Embryonic facial prominence (tissue), 1 donor: ENCODE data around the gene CTPS2.
A peak's percentile ranks its signal among the peaks of the same experiment; 100 is the strongest.

ENCODE experiments used
- DNase-seq: peaks from one replicate; pipeline ENCODE4 v3.0.0-alpha.2; 2016; ENCODE audit errors: extremely low spot score

The CTPS2 gene

DNA sequence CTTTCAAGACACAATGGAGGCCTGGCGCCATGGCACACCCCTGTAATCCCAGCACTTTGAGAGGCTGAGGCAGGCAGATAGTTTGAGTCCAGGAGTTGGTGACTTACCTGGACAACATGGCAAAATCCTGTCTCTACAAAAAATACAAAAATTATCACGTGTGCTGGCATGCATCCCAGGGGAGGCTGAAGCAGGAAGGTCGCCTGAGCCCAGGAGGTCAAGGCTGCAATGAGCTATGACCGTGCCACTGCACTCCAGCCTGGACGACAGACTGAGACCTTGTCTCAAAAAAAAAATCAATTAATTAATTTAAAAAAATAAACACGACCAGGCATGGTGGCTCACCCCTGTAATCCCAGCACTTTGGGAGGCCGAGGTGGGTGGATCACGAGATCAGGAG is 2.0 kb upstream of the CTPS2 start:
- no peak for DNase-seq

DNA sequence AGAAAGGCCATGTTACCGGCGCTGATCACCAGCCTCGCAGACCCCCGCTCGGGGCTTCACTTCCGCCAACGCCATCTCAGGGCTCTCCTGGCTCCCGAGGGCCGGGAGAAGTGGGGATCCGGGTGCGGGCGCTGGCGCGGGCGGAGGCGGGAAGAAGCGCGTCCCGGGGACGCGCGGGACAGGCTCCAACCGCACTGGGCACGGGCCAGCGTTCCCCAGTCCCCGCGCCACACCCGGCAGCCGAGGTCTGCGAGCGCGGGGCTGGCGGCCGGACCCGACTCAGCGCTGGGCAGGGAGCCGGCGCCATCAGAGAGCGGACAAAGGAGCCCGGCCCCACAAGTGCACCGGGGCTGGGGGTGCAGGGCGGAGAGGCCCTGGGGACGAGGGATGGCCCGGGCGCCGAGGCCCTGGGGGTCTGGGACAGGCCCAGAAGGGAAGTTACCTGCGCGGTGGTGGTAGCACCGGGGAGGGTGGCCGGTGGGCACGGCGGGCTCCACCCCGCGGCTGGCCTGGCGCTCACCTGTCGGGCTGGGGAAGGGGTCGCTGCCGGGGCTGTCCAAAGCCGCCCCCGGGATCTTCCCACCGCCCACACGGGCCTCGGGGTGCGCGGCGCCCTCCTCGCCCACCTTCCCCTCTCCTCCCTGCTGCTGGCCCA is 449 bp downstream of the CTPS2 start:
- no peak for DNase-seq

- no peak for DNase-seq
These were observed 1.2 kb downstream of the CTPS2 start for GRCh38 chrX:16711219-16711811.

- no peak for DNase-seq
These were observed 4.5 kb downstream of the CTPS2 start for GRCh38 chrX:16708016-16708415.

DNA sequence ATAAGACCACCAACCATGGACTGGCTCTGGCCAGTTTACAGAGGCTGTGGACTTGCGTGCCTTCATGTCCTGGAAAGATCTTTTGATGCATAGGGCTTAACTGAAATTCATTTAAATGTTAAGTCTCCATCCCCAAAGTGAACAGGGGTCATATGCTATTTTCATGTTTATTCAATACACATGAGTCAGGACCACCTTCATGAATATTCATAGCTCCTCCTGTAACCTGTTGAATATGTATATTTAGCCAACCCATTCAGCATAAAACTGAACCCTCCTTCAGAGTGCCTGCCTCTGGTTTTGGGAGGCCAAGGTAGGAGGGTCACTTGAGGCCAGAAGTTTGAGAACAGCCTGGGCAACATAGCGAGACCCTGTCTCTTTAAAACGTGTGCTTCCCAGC is 7.1 kb downstream of the CTPS2 start:
- no peak for DNase-seq

- DNase-seq, result no peak
These were observed 9.5 kb downstream of the CTPS2 start for GRCh38 chrX:16702700-16703599.

DNA sequence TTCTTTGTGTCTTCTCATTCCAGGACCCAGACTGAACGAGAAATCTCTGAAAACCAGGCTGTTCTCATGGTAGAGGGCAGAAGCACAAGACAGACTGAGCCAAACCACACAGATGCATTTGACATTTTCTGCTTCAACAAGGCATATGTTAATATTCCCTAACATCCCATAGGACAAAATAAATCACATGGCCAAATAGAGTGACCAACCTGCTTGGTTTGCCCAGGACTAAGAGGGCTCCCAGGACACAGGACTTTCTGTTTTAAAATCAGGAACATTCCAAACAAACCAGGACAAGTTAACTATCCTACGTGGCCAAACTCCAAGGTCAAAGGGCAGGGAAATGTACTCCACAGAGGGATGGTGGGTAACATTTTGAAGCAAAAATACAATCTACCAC is 11.7 kb downstream of the CTPS2 start:
- no peak for DNase-seq

DNA sequence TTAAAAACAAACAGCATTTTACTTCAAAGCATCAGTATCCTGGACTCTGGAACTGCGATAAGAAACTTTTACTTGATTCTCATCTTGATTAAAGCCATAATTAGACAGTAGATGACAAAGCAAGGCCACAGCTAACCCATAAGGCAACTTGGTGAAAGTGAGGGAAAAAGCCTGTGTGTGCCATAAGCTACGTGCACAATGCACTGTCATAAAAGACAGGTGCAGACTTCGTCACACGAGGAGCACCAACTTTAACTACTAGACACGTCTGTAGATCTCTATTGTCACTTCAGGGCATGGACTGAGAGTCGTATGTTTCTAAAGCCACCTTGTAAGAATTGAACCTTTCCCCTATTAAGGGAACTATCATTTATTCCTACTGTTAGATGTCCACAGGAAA is 13.1 kb downstream of the CTPS2 start:
- DNase-seq, result no peak

- no peak for DNase-seq
These were observed 15.5 kb downstream of the CTPS2 start for GRCh38 chrX:16696956-16697355.

DNA sequence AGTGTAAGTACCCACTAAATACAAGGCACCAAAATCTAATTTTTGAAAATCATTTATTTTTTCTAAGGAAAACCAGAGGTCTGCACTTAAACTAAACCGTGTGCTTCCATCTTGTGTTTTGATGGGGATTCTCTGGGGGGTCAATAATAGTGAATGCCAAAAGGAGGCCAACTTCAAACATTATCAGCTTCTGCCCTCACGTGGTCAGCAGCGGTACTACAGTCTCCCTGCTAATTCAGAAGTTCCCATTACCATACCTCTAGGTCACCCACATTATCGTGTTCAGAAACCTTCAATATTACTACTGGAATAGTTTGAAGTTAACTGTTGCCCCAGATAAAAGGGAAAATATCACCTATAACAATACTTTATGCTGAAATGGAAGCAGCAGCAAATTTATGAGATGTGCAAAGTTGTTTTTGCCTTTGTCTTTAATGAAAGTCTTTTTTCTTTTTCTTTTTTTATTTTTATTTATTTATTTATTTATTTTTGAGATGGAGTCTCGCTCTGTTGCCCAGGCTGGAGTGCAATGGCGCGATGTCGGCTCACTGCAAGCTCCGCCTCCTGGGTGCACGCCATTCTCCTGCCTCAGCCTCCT is 17.3 kb downstream of the CTPS2 start:
- DNase-seq, result peak; percentile 16

- no peak for DNase-seq
These were observed 25.0 kb downstream of the CTPS2 start for GRCh38 chrX:16687514-16687913.

DNA sequence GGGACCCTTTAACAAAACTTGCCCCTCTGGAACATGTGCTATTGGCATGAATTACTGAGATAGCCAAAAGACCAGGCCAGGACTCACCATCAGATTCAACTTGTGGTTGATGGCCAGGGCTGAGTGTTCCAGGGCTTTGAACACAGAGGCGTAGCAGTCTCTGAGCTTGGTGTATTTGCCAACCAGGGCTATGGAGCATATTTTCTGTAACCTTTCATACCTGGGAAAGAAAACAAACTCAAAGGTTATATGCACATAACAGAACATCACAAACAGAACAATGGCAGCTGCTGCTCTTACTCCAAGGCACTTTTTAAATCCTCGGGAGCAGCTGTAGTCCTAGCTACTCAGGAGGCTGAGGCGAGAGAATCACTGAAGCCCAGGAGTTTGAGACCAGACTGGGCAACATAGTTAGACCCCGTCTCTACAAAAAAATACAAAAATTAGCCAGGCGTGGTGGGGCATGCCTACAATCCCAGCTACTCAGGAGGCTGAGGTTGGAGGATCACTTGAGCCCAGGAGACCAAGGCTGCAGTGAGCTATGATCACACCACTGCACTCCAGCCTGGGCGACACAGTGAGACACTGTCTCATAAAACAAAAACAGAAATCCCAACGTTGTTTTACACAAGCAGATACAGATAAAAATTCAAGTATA is 29.3 kb downstream of the CTPS2 start:
- DNase-seq, result no peak

GRCh38 chrX:16678689-16679088 is 33.8 kb downstream of the CTPS2 start:
- DNase-seq, result no peak

DNA sequence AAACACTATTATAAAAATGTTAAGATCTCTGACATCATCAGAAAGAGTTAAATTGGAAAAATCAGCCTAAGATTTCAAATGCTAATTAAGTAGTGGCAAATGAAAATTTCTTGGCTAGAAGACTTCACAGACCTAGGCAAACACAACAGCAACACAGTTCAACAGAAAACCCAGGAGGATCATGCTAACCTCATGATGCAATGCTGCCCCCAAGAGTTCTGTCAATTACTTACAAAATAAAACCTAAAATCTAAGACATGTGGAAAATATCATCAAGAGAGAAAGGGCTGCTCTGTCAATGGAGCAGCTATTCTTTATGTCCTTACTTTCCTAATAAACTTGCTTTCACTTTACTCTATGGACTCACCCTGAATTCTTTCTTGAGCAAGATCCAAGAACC is 41.5 kb downstream of the CTPS2 start:
- DNase-seq, result peak; percentile 13

GRCh38 chrX:16666541-16666940 is 45.9 kb downstream of the CTPS2 start:
- DNase-seq, result no peak

- no peak for DNase-seq
These were observed 47.4 kb downstream of the CTPS2 start for GRCh38 chrX:16665089-16665488.

DNA sequence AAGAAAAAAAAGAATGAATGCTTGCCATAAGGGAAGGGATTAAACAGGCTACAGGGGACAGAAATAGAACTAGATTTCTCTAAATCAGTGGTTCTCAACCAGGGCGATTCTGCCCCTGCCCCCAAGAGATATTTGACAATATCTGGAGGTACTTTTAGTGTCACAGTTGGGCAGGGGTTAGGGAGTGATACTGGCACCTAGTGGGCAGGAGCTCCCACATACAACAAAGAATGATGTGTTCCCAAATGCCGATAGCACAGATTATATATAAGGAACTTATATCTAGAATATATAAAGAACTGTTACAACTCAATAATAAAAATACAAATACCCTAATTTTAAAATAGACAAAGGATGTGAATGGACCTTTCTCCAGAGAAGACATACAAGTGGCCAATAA is 47.8 kb downstream of the CTPS2 start:
- no peak for DNase-seq

- no peak for DNase-seq
These were observed 48.4 kb downstream of the CTPS2 start for GRCh38 chrX:16664074-16664473.

GRCh38 chrX:16662402-16662801 is 50.1 kb downstream of the CTPS2 start:
- no peak for DNase-seq

DNA sequence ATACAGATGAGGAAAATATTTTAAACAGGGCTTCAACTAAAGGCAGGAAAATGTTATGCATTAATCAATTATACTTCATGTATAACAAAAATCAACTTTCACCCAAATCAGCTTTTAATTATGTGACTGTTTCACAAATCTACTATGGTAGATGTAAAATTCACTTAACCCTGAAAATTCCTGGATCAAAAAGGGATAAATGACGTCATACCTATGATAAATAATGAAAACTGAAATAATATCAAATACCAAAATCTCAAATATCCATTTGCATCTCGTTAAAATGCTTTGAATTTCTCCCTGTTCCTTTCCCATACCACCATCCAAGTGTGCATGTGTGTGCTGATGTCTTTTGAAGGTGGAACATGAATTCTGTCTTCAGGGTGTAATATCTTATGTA is 51.0 kb downstream of the CTPS2 start:
- no peak for DNase-seq

DNA sequence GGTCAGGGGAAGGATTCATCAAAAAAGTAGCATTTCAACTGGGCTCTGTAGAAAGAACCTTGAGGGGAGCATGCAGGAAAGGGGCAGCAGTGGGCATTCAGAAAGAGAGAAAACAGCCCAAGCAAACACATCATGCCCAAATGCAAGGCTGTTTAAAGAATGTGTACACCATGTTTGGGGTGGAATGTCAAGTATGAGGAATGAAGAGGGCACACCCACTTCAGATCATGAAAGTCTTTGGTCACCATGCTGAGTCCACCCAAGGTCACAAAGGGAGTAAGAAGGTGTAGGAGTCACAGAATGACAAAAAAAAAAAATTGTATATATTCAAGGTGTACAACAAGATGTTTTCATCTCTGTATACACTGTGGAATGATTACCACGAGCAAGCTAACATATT is 53.1 kb downstream of the CTPS2 start:
- DNase-seq, result no peak

GRCh38 chrX:16658284-16658683 is 54.2 kb downstream of the CTPS2 start:
- DNase-seq, result no peak
